Neuronal stem cell (in vitro differentiated cells): ENCODE results near the gene MICAL3.

Source experiments
- DNase-seq: peaks from one replicate; pipeline ENCODE4 v3.0.0-alpha.2; 2013; ENCODE audit warnings: low spot score
- H2AFZ ChIP-seq: one replicate; pipeline ENCODE4 v1.6.1; 2013; ENCODE audit warnings: mild to moderate bottlenecking, low read length, inconsistent platforms
- H2AK5ac ChIP-seq: 2 replicates; pipeline ENCODE4 v1.6.1; 2013; ENCODE audit warnings: low read depth, mild to moderate bottlenecking, inconsistent platforms, low read length, moderate library complexity, mixed read lengths
- H2BK120ac ChIP-seq: 2 replicates; pipeline ENCODE4 v1.6.1; 2013; ENCODE audit warnings: low read depth, mild to moderate bottlenecking, inconsistent platforms, low read length, moderate library complexity, mixed read lengths
- H2BK12ac ChIP-seq: one replicate; pipeline ENCODE4 v1.6.1; 2013; ENCODE audit warnings: low read length, inconsistent platforms
- H2BK15ac ChIP-seq: 2 replicates; pipeline ENCODE4 v1.6.1; 2013; ENCODE audit warnings: mild to moderate bottlenecking, low read length, inconsistent platforms, mixed read lengths
- H2BK5ac ChIP-seq: one replicate; pipeline ENCODE4 v1.6.1; 2013; ENCODE audit warnings: inconsistent platforms, mild to moderate bottlenecking, low read length, moderate library complexity
- H3K14ac ChIP-seq: one replicate; pipeline ENCODE4 v1.6.1; 2013; ENCODE audit warnings: low read length, inconsistent platforms
- H3K18ac ChIP-seq: 2 replicates; pipeline ENCODE4 v1.6.1; 2013; ENCODE audit warnings: low read length, inconsistent platforms
- H3K23ac ChIP-seq: 2 replicates; pipeline ENCODE4 v1.6.1; 2013; ENCODE audit warnings: low read depth, mild to moderate bottlenecking, mixed read lengths, low read length, inconsistent platforms; ENCODE audit not compliant: poor library complexity
- H3K27ac ChIP-seq: replicated peaks from 3 replicates; pipeline ENCODE4 v1.5.1; 2013; ENCODE audit warnings: low read length, inconsistent platforms
- H3K27me3 ChIP-seq, 3 experiments: 2 replicates each; pipeline ENCODE4 v1.6.1; 2013; ENCODE audit warnings: low read length in 3 of 3, mild to moderate bottlenecking in 2 of 3, inconsistent platforms in 1 of 3, low read depth in 1 of 3, mixed read lengths in 1 of 3, moderate library complexity in 1 of 3; ENCODE audit not compliant: control insufficient read depth in 3 of 3, insufficient read depth in 3 of 3
- H3K36me3 ChIP-seq, 2 donors: replicated peaks in 1 of 2; 2 replicates each; pipeline ENCODE4 v1.6.1; 2013; ENCODE audit warnings: low read length in 2 of 2; ENCODE audit not compliant: control insufficient read depth in 2 of 2, insufficient read depth in 2 of 2
- H3K4ac ChIP-seq: 2 replicates; pipeline ENCODE4 v1.6.1; 2013; ENCODE audit warnings: inconsistent platforms, mild to moderate bottlenecking, low read length, moderate library complexity
- H3K4me1 ChIP-seq, 2 donors: 1 replicate in 1 of 2; 2 replicates in 1 of 2; pipeline ENCODE4 v1.6.1; 2013; ENCODE audit warnings: low read length in 2 of 2, low read depth in 1 of 2; ENCODE audit not compliant: control insufficient read depth in 2 of 2, insufficient read depth in 1 of 2
- H3K4me2 ChIP-seq: one replicate; pipeline ENCODE4 v1.6.1; 2013; ENCODE audit warnings: mild to moderate bottlenecking, low read length, inconsistent platforms; ENCODE audit not compliant: insufficient read depth, poor library complexity, severe bottlenecking
- H3K4me3 ChIP-seq, 2 donors: 2 replicates each; pipeline ENCODE4 v1.5.1; 2013; ENCODE audit warnings: low read length in 2 of 2, mild to moderate bottlenecking in 2 of 2, inconsistent platforms in 1 of 2, moderate library complexity in 1 of 2
- H3K79me1 ChIP-seq: one replicate; pipeline ENCODE4 v1.6.1; 2013; ENCODE audit warnings: low read depth, mild to moderate bottlenecking, inconsistent platforms, low read length, moderate library complexity
- H3K9ac ChIP-seq: one replicate; pipeline ENCODE4 v1.6.1; 2013; ENCODE audit warnings: mild to moderate bottlenecking, low read depth, low read length, inconsistent platforms; ENCODE audit not compliant: poor library complexity
- H3K9me3 ChIP-seq, 2 donors: replicated peaks in 1 of 2; 2 replicates each; pipeline versions ENCODE3 to v1.6.1; 2013; ENCODE audit warnings: low read length in 2 of 2, mild to moderate bottlenecking in 2 of 2, inconsistent platforms in 1 of 2, low read depth in 1 of 2, mixed read lengths in 1 of 2, moderate library complexity in 1 of 2; ENCODE audit not compliant: control insufficient read depth in 2 of 2, insufficient read depth in 1 of 2
- H4K8ac ChIP-seq: one replicate; pipeline ENCODE4 v1.6.1; 2013; ENCODE audit warnings: low read depth, mild to moderate bottlenecking, inconsistent platforms, low read length, moderate library complexity
- H4K91ac ChIP-seq: one replicate; pipeline ENCODE4 v1.6.1; 2013; ENCODE audit warnings: low read length, low read depth, mild to moderate bottlenecking, inconsistent platforms; ENCODE audit not compliant: poor library complexity
- WGBS, 2 donors: extraction: QIAGEN DNeasy Blood & Tissue Kit; methylation state at CpG; one replicate each; pipeline ENCODE4 v1.1.7; 2013; ENCODE audit warnings: missing lambda C conversion rate in 2 of 2, mixed read lengths in 1 of 2; ENCODE audit not compliant: insufficient read length in 2 of 2, insufficient replicate concordance in 1 of 2; ENCODE audit errors: extremely low coverage in 2 of 2; 5-methylcytosine and 5-hydroxymethylcytosine counted together

The MICAL3 gene

DNA sequence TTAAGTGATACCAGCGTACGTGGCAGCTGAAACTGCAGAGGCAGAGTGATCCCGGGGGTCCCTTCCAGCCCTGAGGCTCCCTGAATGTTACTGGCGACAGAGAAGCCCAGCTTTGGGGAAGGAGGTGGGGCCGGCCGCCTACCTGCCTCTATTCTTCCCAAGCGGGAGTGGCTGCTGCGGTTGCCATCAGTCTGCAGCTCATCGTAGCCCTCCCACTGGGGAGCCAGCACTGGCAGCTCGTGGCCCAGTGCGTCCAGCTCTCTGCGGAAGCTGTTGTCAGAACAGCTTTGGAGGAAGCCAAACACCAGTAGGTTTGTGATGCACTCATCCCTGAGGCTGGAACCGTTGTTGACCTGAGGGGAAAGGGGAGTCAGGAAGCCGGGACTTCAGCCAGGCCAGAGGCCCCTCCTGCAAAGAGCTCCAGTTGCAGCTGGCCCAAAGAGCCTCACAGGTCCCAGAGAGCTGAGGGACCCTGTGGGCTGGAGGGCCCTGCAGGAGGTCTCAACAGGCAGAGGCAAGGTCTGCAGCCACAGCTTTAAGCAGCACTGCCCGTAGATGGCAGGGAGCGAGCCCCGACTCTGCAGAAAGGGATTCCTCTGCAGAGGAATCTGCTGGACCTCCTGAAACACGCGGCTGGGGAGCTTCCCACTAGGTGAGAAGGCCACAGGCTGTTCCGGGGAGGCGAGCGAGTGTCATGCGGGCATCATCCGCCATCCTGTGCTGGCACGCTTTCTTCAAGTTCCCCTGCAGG lies 280.5 kb downstream of the MICAL3 start:
- Histone ChIP-seq H2BK120ac (peak overlapping the region; percentile 42), H3K27me3 (no peaks in the 10 kb centered on the region), H3K27ac (no peak overlapping the region), H3K9ac (no peak overlapping the region), H3K9me3 (no peaks in the 10 kb centered on the region), H3K4ac (no peak overlapping the region), H2BK15ac (peak overlapping the region; percentile 30), H3K14ac (no peak overlapping the region), H3K18ac (peak overlapping the region; percentile 25), H2BK5ac (no peak overlapping the region), H3K4me3 (no peak overlapping the region), H3K4me2 (no peak overlapping the region), H3K23ac (no peak overlapping the region), H2AFZ (no peak overlapping the region), H4K8ac (no peak overlapping the region), H4K91ac (no peak overlapping the region), H2AK5ac (peak overlapping the region; percentile 40), H3K4me1 (peaks cover 0 to 11% of the 10 kb centered on the region in 2 donors), H2BK12ac (no peak overlapping the region), H3K79me1 (no peaks in the 10 kb centered on the region), H3K36me3 (peaks cover 3 to 4% of the 10 kb centered on the region in 2 donors)
- no CpG with 5 or more reads among the region's 25 CpGs for WGBS, 2 donors
- no peak for DNase-seq

DNA sequence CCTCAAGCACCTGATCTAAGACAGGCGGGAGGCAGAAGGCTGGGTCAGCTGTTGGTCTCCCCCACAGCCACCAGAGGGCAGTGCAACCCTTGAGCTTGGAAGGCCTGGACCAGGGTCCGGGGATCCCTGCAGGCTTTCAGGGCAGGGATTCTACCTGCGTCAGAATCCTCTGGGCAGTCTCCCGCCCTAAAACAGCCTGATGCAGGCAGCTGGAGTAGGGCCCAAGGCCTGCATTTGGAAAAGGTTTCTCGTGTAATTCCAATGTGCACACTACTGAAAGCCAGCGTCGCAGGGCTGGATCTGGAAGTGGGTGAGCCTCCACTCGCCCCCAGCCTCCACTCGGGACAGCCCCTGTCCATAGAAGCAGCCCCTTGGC lies 281.8 kb downstream of the MICAL3 start:
- Histone ChIP-seq H3K14ac (no peak overlapping the region), H3K79me1 (no peaks in the 10 kb centered on the region), H3K4me1 (peaks cover 0 to 11% of the 10 kb centered on the region in 2 donors), H2BK5ac (no peak overlapping the region), H2BK120ac (no peak overlapping the region), H3K9me3 (no peaks in the 10 kb centered on the region), H2BK15ac (no peak overlapping the region), H2AFZ (peak overlapping the region; percentile 27), H4K91ac (no peak overlapping the region), H3K27ac (no peak overlapping the region), H3K4me3 (peak overlapping the region in 1 of 2 donors; percentile 29), H3K23ac (no peak overlapping the region), H3K18ac (peak overlapping the region; percentile 53), H3K27me3 (no peaks in the 10 kb centered on the region), H4K8ac (no peak overlapping the region), H2AK5ac (no peak overlapping the region), H3K4ac (no peak overlapping the region), H3K36me3 (peaks cover 5% of the 10 kb centered on the region in 2 donors), H3K9ac (no peak overlapping the region), H2BK12ac (no peak overlapping the region), H3K4me2 (no peak overlapping the region)
- DNase-seq, result peak; percentile 82
- no CpG with 5 or more reads among the region's 9 CpGs for WGBS, 2 donors

- peaks cover 0 to 11% of the 10 kb centered on the region in 2 donors for H3K4me1 ChIP-seq
- H3K79me1 ChIP-seq, result no peaks in the 10 kb centered on the region
- no peak overlapping the region for H3K14ac ChIP-seq
- peak overlapping the region; percentile 35 for H3K18ac ChIP-seq
- no peak overlapping the region for H3K23ac ChIP-seq
- no peak overlapping the region for H3K4me3 ChIP-seq
- H2BK15ac ChIP-seq, result no peak overlapping the region
- no peak overlapping the region for H2BK12ac ChIP-seq
- DNase-seq, result no peak
- no peaks in the 10 kb centered on the region for H3K27me3 ChIP-seq
- peaks cover 5 to 6% of the 10 kb centered on the region in 2 donors for H3K36me3 ChIP-seq
- no peak overlapping the region for H2BK120ac ChIP-seq
- H3K4ac ChIP-seq, result no peak overlapping the region
- no peak overlapping the region for H3K4me2 ChIP-seq
- H2BK5ac ChIP-seq, result no peak overlapping the region
- H4K8ac ChIP-seq, result no peak overlapping the region
- no peak overlapping the region for H3K27ac ChIP-seq
- no peak overlapping the region for H3K9ac ChIP-seq
- peak overlapping the region; percentile 85 for H2AK5ac ChIP-seq
- no peaks in the 10 kb centered on the region for H3K9me3 ChIP-seq
- H2AFZ ChIP-seq, result no peak overlapping the region
- H4K91ac ChIP-seq, result no peak overlapping the region
- no CpG with 5 or more reads among the region's 18 CpGs for WGBS, 2 donors
These were observed 282.4 kb downstream of the MICAL3 start for GRCh38 chr22:17741866-17742526.

DNA sequence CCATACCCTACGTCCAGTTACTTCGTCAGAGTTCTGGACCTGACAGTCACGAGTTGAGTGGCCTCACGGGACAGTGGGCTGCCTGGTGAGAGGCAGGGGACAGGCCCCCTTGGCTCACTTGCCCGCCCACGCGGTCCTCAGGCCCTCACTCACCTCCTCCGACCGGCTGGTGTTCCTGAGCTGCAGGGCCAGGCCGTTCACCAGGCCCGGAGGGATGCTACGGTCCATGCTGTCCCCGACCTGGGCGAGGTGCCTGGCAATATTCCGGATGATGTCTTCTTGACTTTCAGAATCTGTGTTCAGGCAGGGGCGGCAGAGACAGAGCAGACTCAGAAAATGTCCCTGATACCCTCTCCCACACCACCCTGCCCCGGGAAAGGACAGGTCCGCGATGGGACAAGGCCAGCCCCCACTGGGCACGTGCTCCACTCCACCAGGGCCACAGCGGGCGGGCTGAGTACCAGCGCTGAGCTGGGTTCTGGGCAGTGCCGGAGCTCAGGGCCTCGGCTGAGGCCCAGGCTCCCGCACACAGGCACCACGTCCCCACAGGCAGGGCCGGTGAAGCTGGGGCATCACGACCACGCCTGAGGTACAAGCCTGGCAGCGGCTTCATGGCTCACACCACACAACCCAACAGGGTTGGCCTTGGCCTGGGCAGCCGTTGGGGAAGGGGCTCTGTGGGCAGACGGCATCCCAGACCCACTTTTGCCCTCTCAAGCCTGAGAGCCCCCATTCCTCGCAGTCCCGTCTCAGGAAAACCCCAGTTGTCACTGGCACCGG lies 285.0 kb downstream of the MICAL3 start:
- no peak overlapping the region for H3K4me2 ChIP-seq
- peaks cover 0 to 9% of the 10 kb centered on the region in 2 donors for H3K4me1 ChIP-seq
- H3K4ac ChIP-seq, result no peak overlapping the region
- no peak for DNase-seq
- peak overlapping the region; percentile 43 for H3K14ac ChIP-seq
- H4K8ac ChIP-seq, result no peak overlapping the region
- H3K9me3 ChIP-seq, result no peaks in the 10 kb centered on the region
- no peak overlapping the region for H2BK15ac ChIP-seq
- peaks cover 8 to 25% of the 10 kb centered on the region in 2 donors for H3K36me3 ChIP-seq
- H3K18ac ChIP-seq, result no peak overlapping the region
- H2BK12ac ChIP-seq, result no peak overlapping the region
- peak overlapping the region; percentile 30 for H2AK5ac ChIP-seq
- H2BK120ac ChIP-seq, result no peak overlapping the region
- H3K4me3 ChIP-seq, result no peak overlapping the region
- H3K27ac ChIP-seq, result no peak overlapping the region
- H3K9ac ChIP-seq, result no peak overlapping the region
- H2AFZ ChIP-seq, result no peak overlapping the region
- no peaks in the 10 kb centered on the region for H3K79me1 ChIP-seq
- H3K23ac ChIP-seq, result peak overlapping the region; percentile 34
- no CpG with 5 or more reads among the region's 36 CpGs for WGBS, 2 donors
- H4K91ac ChIP-seq, result no peak overlapping the region
- H3K27me3 ChIP-seq, result no peaks in the 10 kb centered on the region
- H2BK5ac ChIP-seq, result no peak overlapping the region
